ACC112 (cell line): Measurements from ENCODE around the gene ITPA.
A peak's percentile ranks its signal among the peaks of the same experiment; 100 is the strongest.
"Not testable (repeated sequence)": the region's sequence is repeated elsewhere in the genome, so short reads cannot be mapped to it uniquely, and the experiment has no call there.

ENCODE experiments used
- H2AFZ ChIP-seq: fragments of 200-600 bp; sonication (generic); one replicate; pipeline ENCODE4 v1.6.0; 2017; ENCODE audit warnings: antibody characterized with exemption, low read length; ENCODE audit not compliant: unreplicated experiment
- H3K27ac ChIP-seq: fragments of 200-600 bp; sonication (generic); 2 replicates; pipeline ENCODE4 v1.5.1; 2014; ENCODE audit warnings: low read depth, mild to moderate bottlenecking, antibody characterized with exemption, low read length, moderate library complexity
- H3K27me3 ChIP-seq: fragments of 200-600 bp; sonication (generic); 2 replicates; pipeline ENCODE4 v1.6.1; 2014; ENCODE audit warnings: mild to moderate bottlenecking, antibody characterized with exemption, low read length, moderate library complexity, mixed read lengths; ENCODE audit not compliant: insufficient read depth
- H3K36me3 ChIP-seq: fragments of 200-600 bp; sonication (generic); 2 replicates; pipeline ENCODE4 v1.6.1; 2016; ENCODE audit warnings: mild to moderate bottlenecking, antibody characterized with exemption, low read length, moderate library complexity, mixed read lengths; ENCODE audit not compliant: insufficient read depth
- H3K4me1 ChIP-seq: fragments of 200-600 bp; sonication (generic); one replicate; pipeline ENCODE4 v1.6.1; 2016; ENCODE audit warnings: low read length, mixed read lengths; ENCODE audit not compliant: insufficient read depth, unreplicated experiment, control insufficient read depth
- H3K4me3 ChIP-seq: fragments of 200-600 bp; sonication (generic); 2 replicates; pipeline ENCODE4 v1.5.1; 2014; ENCODE audit warnings: mild to moderate bottlenecking, low read depth, low read length
- H3K79me2 ChIP-seq: fragments of 200-600 bp; sonication (generic); one replicate; pipeline ENCODE4 v1.6.0; 2016; ENCODE audit warnings: low read length; ENCODE audit not compliant: control insufficient read depth, unreplicated experiment, insufficient read depth

ITPA gene

DNA sequence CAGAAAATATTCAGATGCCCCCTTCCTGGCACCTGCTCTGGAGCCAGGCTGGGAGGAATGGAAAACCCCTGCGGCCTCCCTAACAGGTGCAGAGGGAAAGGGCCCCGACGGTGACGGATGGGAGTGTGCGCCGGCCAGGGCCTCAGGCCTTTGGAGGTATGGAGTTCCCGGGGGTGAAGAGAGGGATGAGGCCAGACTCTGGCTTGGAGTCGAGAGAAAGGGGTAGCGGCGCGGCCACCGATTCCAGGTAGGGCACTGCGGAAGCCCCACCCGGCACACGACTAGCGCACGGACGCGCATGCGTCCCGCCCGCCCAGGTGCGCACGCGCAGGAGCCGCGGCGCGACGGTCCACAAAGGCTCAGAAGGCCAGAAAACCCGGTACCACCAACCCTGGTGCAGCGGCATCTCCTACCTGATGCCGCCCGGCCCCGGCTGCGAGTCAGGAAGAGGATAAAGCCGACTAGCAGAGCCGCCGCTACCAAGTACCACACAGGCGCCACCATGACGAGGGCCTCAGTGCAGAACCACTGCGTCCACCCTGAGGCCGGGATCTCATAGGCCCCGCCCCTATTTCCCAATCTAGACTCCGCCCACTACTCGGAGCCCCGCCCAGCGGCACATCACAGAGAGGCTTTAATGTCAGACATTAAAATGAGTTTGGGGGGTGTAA lies 5.0 kb upstream of the ITPA start, which contains the start of gene DDRGK1:
Gene DDRGK1, minus strand, starts transcription at position 559 of the 671 bp plus-strand sequence. Its CDS starts 55 bp downstream, at position 504.
- Histone ChIP-seq H3K4me1 (peaks cover 16% of the 10 kb centered on the region), H3K27ac (peak within 1 kb of the TSS; percentile 31; the same call in 1 of the 2 replicates), H3K79me2 (peaks cover 26% of the 10 kb centered on the region), H3K4me3 (peak within 1 kb of the TSS; percentile 93), H2AFZ (peak within 1 kb of the TSS; percentile 92), H3K27me3 (no peaks in the 10 kb centered on the region), H3K36me3 (no peaks in the 10 kb centered on the region; the same call in 1 of the 2 replicates)

DNA sequence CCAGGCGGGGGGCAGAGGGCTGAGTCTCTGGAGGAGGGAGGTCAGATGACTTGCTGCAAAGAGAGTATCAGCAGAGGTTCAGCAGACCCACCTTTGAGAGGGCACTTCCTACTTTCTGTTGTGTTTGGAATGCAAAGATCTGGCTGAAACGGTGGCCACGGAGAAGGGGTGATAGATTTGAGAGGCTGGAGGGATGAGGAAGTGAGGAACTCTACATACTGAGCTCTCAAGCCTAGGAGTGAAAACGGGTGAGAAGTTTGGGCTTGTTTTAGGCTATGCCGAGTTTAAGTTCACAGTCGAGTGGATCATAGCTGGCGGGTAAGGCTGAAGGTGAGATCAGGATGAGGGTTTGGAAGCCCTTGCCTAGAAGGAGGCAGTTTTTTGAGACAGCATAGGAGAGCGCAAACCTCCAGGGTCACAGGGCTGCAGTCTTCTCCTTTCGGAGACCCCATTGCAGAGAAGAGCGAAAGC lies 477 bp upstream of the ITPA start:
- H3K27ac ChIP-seq, result peak overlapping the region; percentile 56; the same call in 1 of the 2 replicates
- H3K27me3 ChIP-seq, result no peaks in the 10 kb centered on the region
- peak overlapping the region; percentile 99 for H3K4me3 ChIP-seq
- H3K36me3 ChIP-seq, result no peaks in the 10 kb centered on the region
- H2AFZ ChIP-seq, result peak overlapping the region; percentile 99
- peaks cover 14% of the 10 kb centered on the region for H3K4me1 ChIP-seq
- H3K79me2 ChIP-seq, result peaks cover 37% of the 10 kb centered on the region

DNA sequence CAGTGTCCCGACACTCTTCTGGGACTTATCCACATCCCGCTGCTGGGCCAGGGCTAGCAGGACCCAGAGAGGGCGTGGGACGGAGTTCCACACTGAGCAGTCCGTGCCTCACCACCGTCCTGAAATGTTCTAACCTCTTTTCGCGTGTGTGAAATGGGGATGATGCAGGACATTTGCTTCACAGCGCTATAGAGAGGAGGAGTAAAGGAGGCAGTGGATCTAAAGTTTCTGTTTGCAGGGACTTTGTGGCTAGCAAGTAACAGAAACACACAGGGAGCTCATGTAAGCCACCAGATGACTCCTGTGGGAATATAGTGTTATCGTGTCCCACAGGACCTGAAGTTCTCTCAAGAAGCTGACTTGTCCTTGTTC lies 634 bp downstream of the ITPA start:
- H3K4me1 ChIP-seq, result peaks cover 14% of the 10 kb centered on the region
- peaks cover 34% of the 10 kb centered on the region for H3K79me2 ChIP-seq
- H3K27me3 ChIP-seq, result no peaks in the 10 kb centered on the region
- H3K4me3 ChIP-seq, result peak overlapping the region; percentile 99
- no peak overlapping the region; the same call in 1 of the 2 replicates for H3K27ac ChIP-seq
- H2AFZ ChIP-seq, result peak overlapping the region; percentile 99
- H3K36me3 ChIP-seq, result no peaks in the 10 kb centered on the region

DNA sequence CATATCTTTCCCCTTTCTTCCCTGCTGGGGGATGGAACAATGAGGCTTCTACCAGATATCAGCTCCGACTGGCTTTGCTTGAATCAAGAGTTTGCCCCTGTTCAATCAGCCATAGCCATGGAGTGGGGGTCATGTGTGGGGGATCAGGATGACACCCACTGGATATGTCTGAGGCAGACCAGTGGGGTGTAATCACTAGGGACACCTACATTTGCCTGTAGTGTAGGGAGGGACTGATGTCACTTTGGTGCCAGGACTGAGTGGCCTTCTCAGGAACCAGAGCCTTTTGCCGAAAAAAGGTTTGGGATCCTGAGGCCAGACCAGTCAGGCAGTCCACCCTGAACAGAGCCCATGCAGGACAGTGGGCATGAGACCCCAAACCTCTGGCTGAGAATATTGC lies 1.0 kb downstream of the ITPA start:
- Histone ChIP-seq H3K4me3 (peak overlapping the region; percentile 99), H3K4me1 (peaks cover 14% of the 10 kb centered on the region), H3K27me3 (no peaks in the 10 kb centered on the region), H3K27ac (no peak overlapping the region), H3K36me3 (no peaks in the 10 kb centered on the region), H3K79me2 (peaks cover 34% of the 10 kb centered on the region), H2AFZ (peak overlapping the region; percentile 99)

DNA sequence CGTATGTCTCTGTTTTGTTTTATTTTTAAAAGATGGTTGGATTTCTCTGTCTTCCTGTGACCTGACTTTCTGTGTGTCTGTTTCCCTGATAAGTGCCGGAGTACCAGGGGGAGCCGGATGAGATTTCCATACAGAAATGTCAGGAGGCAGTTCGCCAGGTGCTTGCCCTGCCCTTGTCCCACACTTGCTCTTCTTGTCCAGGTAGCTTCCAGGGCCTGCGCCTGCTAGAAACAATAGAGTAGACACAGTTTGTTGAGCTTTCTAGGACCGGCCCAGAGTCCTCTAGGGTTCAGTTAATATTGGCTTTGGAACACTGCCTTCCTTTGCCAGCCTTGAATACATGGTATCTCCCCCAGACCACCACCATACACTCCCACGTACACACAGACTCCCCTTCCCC lies 3.9 kb downstream of the ITPA start:
- H3K27ac ChIP-seq, result no peak overlapping the region
- no peaks in the 10 kb centered on the region for H3K27me3 ChIP-seq
- peaks cover 10% of the 10 kb centered on the region for H3K4me1 ChIP-seq
- H2AFZ ChIP-seq, result no peak overlapping the region
- H3K79me2 ChIP-seq, result peaks cover 34% of the 10 kb centered on the region
- H3K36me3 ChIP-seq, result no peaks in the 10 kb centered on the region
- H3K4me3 ChIP-seq, result no peak overlapping the region

DNA sequence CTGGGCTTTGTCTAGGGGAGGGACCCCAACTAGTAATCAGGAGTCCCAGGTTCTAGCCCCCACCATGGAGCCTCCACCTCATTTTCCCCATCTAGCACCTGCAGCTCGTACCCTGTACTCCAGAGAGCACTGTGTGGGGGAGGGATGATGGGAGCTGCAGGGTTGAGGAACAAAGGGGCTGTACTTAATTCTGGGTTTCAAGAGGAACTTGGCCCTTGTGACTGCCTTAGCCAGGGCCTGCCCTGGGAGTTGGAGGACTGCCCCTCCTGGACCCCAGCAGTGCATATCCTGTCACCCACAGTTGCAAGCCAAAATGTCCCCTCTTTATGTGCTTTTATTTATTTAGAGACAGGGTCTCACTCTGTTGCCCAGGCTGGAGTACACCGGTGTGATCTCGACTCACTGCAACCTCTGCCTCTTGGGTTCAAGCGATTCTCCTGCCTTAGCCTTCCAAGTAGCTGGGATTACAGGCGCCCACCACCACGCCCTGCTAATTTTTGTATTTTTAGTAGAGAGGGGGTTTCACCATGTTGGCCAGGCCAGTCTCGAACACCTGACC lies 6.1 kb downstream of the ITPA start:
- not testable (repeated sequence) for H3K27ac ChIP-seq, H2AFZ ChIP-seq, H3K36me3 ChIP-seq, H3K4me1 ChIP-seq, H3K27me3 ChIP-seq, H3K4me3 ChIP-seq
- peaks cover 17% of the 10 kb centered on the region for H3K79me2 ChIP-seq

DNA sequence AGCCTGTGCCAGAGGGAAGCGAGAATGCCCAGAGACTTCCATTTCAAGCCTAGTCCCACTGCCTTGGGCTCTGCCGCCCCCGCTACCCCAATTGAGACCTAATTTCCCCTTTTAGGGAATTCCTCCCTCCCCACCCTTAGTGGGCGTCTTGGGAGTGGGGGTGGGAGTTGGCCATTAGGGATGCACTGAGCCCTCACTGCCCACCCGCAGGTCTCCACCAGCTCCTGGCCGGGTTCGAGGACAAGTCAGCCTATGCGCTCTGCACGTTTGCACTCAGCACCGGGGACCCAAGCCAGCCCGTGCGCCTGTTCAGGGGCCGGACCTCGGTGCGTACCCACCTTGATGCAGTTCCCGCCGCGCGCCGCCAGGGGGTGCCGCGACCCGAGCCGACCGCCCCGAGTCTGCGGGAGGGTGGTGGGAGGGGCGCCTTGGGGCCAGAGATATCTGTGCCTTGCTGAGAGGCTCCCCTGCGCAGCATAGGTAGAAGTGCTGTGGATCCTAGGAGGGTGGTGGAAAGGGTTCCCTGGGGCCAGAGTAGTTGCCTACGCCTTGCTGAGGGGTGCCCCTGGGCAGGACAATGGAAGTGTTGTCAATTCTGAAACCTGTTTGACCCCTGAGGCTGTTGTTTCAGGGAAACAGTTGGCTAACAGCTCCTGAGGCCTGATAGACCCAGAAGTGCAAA lies 9.2 kb downstream of the ITPA start:
- no peaks in the 10 kb centered on the region for H3K27me3 ChIP-seq
- H3K4me1 ChIP-seq, result no peaks in the 10 kb centered on the region
- no peak overlapping the region for H3K27ac ChIP-seq
- H3K4me3 ChIP-seq, result no peak overlapping the region
- no peaks in the 10 kb centered on the region for H3K79me2 ChIP-seq
- no peaks in the 10 kb centered on the region for H3K36me3 ChIP-seq
- peak overlapping the region; percentile 25 for H2AFZ ChIP-seq

DNA sequence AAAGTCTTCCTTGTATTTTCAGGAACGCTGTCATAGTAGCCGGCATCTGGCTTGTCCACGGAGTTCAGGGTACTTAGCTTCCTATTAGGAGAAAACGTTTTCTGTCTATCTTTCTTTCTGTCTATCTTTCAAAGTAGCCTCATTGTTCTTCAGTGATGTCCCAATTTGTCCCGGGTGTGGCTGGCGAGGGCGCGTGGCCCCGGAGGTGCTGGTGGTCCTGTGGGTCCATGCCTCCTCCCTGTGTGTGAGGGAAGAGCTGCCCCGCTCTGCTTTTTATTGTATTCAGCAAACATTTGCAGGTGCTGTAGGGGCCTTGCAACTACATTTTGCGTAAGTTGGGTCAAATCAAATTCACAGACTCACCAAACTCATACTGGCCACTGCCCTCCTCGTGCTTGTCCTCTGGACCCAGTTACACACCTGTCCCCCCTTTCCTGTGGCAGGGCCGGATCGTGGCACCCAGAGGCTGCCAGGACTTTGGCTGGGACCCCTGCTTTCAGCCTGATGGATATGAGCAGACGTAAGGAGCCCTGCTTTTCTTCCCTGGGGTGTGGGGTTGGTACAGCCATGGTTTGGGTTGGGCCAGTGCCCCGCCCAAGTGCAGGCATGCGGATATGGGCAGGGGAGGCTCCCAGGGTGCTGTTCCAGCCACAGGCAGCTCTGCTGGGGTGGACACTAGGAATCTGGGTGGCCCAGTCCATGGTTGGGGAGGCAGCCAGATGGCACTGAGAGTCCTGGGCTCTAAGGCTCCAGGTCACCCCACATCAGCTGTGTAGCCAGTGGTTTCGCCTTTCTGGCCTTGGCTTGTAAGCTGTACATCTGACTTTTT lies 12.3 kb downstream of the ITPA start:
- Histone ChIP-seq H3K27ac (no peak overlapping the region), H3K36me3 (no peaks in the 10 kb centered on the region), H3K4me3 (no peak overlapping the region), H3K27me3 (no peaks in the 10 kb centered on the region), H3K4me1 (no peaks in the 10 kb centered on the region), H3K79me2 (no peaks in the 10 kb centered on the region), H2AFZ (no peak overlapping the region)

DNA sequence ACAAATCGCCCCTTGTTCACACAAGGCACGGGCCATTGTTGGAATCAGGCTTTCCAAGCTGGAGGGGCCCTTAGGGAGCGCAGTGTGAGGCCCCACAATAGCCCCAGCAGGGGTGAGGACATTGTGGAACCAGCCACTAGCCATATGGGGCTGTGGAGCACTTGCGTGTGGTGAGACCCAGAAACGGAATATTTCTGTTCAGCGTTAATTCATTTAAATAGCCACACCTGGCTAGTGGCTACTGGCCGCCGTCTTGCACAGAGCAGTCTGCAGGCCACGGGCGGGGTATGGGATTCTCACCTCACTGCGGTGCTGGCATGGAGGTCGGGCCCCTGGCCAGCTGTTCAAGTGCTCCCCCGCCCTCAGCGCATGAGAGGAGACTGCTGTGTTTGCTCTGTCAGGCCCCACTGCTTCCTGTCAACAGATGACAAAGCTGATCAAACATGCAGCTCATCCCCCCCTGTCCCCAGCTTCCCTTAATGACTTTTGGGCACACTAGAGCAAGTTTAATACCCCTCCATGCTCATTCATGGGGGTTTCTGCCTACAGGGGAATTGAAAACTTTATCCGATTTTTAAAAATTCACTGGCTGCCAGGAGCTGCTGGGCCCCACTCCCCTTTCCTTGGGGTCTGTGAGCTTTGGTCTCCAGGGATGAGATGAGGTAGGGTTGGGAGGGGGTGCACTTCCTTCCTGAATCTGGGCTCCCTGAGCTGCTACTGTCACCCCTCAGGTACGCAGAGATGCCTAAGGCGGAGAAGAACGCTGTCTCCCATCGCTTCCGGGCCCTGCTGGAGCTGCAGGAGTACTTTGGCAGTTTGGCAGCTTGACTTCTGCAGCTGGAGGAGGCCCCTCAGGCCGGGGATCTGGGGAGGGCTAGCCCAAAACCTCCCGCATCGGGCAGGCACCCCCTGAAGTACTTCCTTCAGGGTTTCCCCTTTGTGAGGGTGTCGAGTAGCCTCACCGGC lies 13.6 kb downstream of the ITPA start:
- H2AFZ ChIP-seq, result no peak overlapping the region
- H3K27ac ChIP-seq, result no peak overlapping the region
- H3K36me3 ChIP-seq, result no peaks in the 10 kb centered on the region
- H3K27me3 ChIP-seq, result no peaks in the 10 kb centered on the region
- H3K79me2 ChIP-seq, result no peaks in the 10 kb centered on the region
- H3K4me1 ChIP-seq, result no peaks in the 10 kb centered on the region
- no peak overlapping the region for H3K4me3 ChIP-seq
